ENCODE results near the gene INPP4B.

GRCh38 chr4:142874684-142875083, 28.6 kb upstream of the INPP4B start:
- TF ChIP-seq, protein P1, sequence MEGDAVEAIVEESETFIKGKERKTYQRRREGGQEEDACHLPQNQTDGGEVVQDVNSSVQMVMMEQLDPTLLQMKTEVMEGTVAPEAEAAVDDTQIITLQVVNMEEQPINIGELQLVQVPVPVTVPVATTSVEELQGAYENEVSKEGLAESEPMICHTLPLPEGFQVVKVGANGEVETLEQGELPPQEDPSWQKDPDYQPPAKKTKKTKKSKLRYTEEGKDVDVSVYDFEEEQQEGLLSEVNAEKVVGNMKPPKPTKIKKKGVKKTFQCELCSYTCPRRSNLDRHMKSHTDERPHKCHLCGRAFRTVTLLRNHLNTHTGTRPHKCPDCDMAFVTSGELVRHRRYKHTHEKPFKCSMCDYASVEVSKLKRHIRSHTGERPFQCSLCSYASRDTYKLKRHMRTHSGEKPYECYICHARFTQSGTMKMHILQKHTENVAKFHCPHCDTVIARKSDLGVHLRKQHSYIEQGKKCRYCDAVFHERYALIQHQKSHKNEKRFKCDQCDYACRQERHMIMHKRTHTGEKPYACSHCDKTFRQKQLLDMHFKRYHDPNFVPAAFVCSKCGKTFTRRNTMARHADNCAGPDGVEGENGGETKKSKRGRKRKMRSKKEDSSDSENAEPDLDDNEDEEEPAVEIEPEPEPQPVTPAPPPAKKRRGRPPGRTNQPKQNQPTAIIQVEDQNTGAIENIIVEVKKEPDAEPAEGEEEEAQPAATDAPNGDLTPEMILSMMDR (conservative IDR thresholded peaks at IDR 0.05 in 1 of 2, IDR thresholded peaks at IDR 0.05 in 1 of 2; ENCODE audit: low read depth in 1 of 2, low read length in 2 of 2) = no peak
- no peak for TF ChIP-seq EZH2 (IDR thresholded peaks at IDR 0.05; ENCODE audit: low read length, missing control alignments)

Measured in fibroblast of lung (primary cell).